ENCODE results near the gene ST14. TPM values are rescaled to one million over a fixed set of nuclear protein-coding genes. Genes with fewer than 3 reads are reported as not detected.

ST14 gene
- total RNA-seq, 1 experiment from 2014 or later: 141 TPM

DNA sequence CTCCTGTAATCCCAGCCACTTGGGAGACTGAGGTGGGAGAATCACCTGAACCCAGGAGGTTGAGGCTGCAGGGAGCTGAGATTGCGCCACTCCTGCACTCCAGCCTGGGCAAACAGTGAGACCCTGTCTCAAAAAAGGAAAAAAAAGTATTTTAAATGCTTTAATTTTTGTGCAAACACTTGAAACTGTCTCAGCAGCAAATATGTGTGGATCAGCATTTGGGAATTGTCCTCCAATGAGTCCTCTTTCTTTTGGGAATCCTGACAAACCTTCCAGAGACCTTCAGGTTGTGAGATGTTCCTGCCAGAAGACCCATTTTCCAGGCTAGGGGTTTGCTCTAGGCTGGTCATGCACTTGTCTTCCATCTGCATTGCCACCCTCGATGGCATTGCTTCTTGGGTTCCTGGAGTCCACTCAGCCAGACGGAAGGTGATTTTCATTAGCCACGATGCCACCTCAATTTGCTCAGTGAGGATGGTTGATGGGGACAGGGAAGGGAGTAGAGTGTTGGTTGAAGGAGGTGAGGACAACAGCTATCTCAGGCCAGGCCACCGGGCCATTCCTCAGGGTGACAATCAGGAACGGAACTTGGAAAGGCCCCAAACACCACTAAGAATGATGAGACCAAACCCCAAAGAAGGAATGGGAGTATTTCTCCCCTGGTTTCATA, 55.4 kb downstream of the ST14 start:
- no TSS peak for BruUV-seq (replicated peaks)
- Histone ChIP-seq H4K20me1 (ENCODE audit: insufficient read depth) (peaks cover 4% of the 10 kb centered on the region), H3K79me2 (ENCODE audit: low read depth) (no peaks in the 10 kb centered on the region), H2AFZ (no peak overlapping the region), H3K27ac (no peak overlapping the region), H3K4me1 (replicated peaks; ENCODE audit: insufficient read depth) (no peaks in the 10 kb centered on the region), H3K4me3 (no peak overlapping the region), H3F3A (ENCODE audit: insufficient read depth, low read depth) (peaks cover 7% of the 10 kb centered on the region; the same call in 1 of the 2 replicates), H3K9me2 (ENCODE audit: insufficient read depth) (no peaks in the 10 kb centered on the region), H3K27me3 (ENCODE audit: insufficient read depth, low read depth) (no peaks in the 10 kb centered on the region), H3K36me3 (ENCODE audit: low read depth) (no peaks in the 10 kb centered on the region), H3K4me2 (no peak overlapping the region), H3K9me3 (ENCODE audit: insufficient read depth, low read depth) (no peaks in the 10 kb centered on the region)
- no peak for TF ChIP-seq EZH2 (IDR thresholded peaks at IDR 0.05; ENCODE audit: low read depth)
- TF ChIP-seq, protein P1, sequence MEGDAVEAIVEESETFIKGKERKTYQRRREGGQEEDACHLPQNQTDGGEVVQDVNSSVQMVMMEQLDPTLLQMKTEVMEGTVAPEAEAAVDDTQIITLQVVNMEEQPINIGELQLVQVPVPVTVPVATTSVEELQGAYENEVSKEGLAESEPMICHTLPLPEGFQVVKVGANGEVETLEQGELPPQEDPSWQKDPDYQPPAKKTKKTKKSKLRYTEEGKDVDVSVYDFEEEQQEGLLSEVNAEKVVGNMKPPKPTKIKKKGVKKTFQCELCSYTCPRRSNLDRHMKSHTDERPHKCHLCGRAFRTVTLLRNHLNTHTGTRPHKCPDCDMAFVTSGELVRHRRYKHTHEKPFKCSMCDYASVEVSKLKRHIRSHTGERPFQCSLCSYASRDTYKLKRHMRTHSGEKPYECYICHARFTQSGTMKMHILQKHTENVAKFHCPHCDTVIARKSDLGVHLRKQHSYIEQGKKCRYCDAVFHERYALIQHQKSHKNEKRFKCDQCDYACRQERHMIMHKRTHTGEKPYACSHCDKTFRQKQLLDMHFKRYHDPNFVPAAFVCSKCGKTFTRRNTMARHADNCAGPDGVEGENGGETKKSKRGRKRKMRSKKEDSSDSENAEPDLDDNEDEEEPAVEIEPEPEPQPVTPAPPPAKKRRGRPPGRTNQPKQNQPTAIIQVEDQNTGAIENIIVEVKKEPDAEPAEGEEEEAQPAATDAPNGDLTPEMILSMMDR (conservative IDR thresholded peaks at IDR 0.05): no peak
- DNase-seq: no peak
- ChIA-PET CTCF (no interaction called here), POLR2A (ENCODE audit: unreplicated experiment) (no interaction called here)
- intact Hi-C loops (cut with micrococcal nuclease; ENCODE audit: unreplicated experiment): loop anchor here (10.0 kb wide), 1 partner anchor 680 kb away; no protein-coding TSS in a partner anchor

DNA sequence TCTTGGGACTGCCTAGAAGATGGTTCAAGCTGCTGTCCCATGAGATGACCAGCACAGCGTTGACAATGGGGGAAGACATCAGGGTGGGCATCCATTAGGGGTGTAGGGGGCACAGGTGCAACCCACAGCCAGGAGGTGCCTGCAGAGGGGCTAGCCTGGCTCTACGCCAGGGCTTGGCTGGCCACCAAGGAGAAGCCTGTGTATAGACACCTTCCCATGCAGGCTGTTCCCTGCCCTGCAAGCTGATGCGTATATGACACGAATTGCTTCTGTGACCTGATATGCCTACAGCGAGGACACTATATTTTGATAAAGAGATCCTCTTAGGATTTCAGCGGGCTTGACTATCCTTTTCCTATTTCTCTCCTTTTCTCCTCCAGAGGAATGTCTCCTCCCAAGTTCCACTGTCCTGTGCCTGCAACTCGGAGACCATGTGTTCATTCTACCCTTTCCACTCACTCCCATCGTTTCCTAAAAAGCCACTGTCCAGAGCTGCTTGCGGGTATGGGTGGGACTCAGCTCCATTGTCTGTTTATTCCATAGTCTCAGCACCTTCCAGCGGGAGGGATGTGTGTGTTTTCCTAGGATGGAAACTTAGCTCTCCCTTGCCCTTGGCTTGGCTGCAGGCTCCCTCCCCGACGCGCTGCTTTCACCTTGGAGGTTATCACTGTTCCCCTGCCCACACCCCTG, 56.1 kb downstream of the ST14 start:
- Histone ChIP-seq H3K4me2 (no peak overlapping the region), H3K4me1 (replicated peaks; ENCODE audit: insufficient read depth) (no peaks in the 10 kb centered on the region), H3K79me2 (ENCODE audit: low read depth) (no peaks in the 10 kb centered on the region), H3K27me3 (ENCODE audit: insufficient read depth, low read depth) (no peaks in the 10 kb centered on the region), H3K36me3 (ENCODE audit: low read depth) (no peaks in the 10 kb centered on the region), H3K9me2 (ENCODE audit: insufficient read depth) (no peaks in the 10 kb centered on the region), H3K9me3 (ENCODE audit: insufficient read depth, low read depth) (no peaks in the 10 kb centered on the region), H3K27ac (no peak overlapping the region), H2AFZ (no peak overlapping the region), H4K20me1 (ENCODE audit: insufficient read depth) (peaks cover 4% of the 10 kb centered on the region), H3F3A (ENCODE audit: insufficient read depth, low read depth) (peaks cover 7% of the 10 kb centered on the region; the same call in 1 of the 2 replicates), H3K4me3 (no peak overlapping the region)
- BruUV-seq (replicated peaks): no TSS peak
- intact Hi-C loops (cut with micrococcal nuclease; ENCODE audit: unreplicated experiment): loop anchor here (10.0 kb wide), 1 partner anchor 679 kb away; no protein-coding TSS in a partner anchor
- no peak for TF ChIP-seq EZH2 (IDR thresholded peaks at IDR 0.05; ENCODE audit: low read depth)
- TF ChIP-seq, protein P1 (conservative IDR thresholded peaks at IDR 0.05): no peak
- POLR2A ChIA-PET (ENCODE audit: unreplicated experiment): no interaction called here
- CTCF ChIA-PET: no interaction called here
- no peak for DNase-seq

DNA sequence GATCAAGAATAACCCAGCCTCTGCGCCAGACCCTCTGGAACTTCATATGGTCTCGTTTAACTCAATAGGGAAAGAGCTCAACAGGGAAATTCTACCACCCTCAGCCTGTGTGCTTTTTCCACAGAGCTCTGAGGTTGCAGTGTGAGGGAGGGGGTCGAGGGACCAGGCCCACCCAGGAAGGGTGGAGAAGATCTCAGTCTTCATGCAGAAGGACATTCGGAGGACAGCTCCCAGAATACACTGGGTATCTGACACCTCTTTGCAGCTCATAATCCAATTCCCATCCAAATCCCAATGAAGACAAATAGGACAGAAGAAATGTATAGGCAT, 56.6 kb downstream of the ST14 start:
- H3K79me2 ChIP-seq (ENCODE audit: low read depth): no peaks in the 10 kb centered on the region
- ChIA-PET POLR2A (ENCODE audit: unreplicated experiment) (interaction anchor here (0.6 kb wide), 1 partner anchor 601 kb away, joined by 10 read pairs; no protein-coding TSS in a partner anchor), CTCF (interaction anchor here (0.5 kb wide), 1 partner anchor 167 kb away, joined by 4 read pairs; no protein-coding TSS in a partner anchor)
- H3K36me3 ChIP-seq (ENCODE audit: low read depth): no peaks in the 10 kb centered on the region
- H3K4me1 ChIP-seq (replicated peaks; ENCODE audit: insufficient read depth): no peaks in the 10 kb centered on the region
- H2AFZ ChIP-seq: no peak overlapping the region
- intact Hi-C loops (cut with micrococcal nuclease; ENCODE audit: unreplicated experiment): loop anchor here (10.0 kb wide), 1 partner anchor 679 kb away; no protein-coding TSS in a partner anchor
- no peaks in the 10 kb centered on the region for H3K9me3 ChIP-seq (ENCODE audit: insufficient read depth, low read depth)
- H3K27me3 ChIP-seq (ENCODE audit: insufficient read depth, low read depth): no peaks in the 10 kb centered on the region
- no peak for DNase-seq
- no peak overlapping the region for H3K4me3 ChIP-seq
- H3K4me2 ChIP-seq: no peak overlapping the region
- peaks cover 7% of the 10 kb centered on the region; the same call in 1 of the 2 replicates for H3F3A ChIP-seq (ENCODE audit: insufficient read depth, low read depth)
- BruUV-seq (replicated peaks): no TSS peak
- peaks cover 4% of the 10 kb centered on the region for H4K20me1 ChIP-seq (ENCODE audit: insufficient read depth)
- H3K9me2 ChIP-seq (ENCODE audit: insufficient read depth): no peaks in the 10 kb centered on the region
- no peak overlapping the region for H3K27ac ChIP-seq
- TF ChIP-seq, protein P1 (conservative IDR thresholded peaks at IDR 0.05): no peak
- TF ChIP-seq EZH2 (IDR thresholded peaks at IDR 0.05; ENCODE audit: low read depth): no peak
